DMS53 treated with DMSO at 0.1 percent for 48 hours (cell line): Measurements from ENCODE around the gene NPBWR2.

Source experiments
- DNase-seq: peaks from one replicate; lab custom pipeline; 2025; ENCODE audit not compliant: unreplicated experiment; lab: John Stamatoyannopoulos, UW

The NPBWR2 gene

GRCh38 chr20:64076061-64076997 lies 31.0 kb downstream of the NPBWR2 start:
- no peak for DNase-seq

GRCh38 chr20:64075556-64075955 lies 31.8 kb downstream of the NPBWR2 start:
- no peak for DNase-seq

GRCh38 chr20:64074963-64075362 lies 32.4 kb downstream of the NPBWR2 start:
- no peak for DNase-seq

- DNase-seq: no peak
Measured at GRCh38 chr20:64074184-64074789, 33.1 kb downstream of the NPBWR2 start.

GRCh38 chr20:64073476-64074183 lies 33.7 kb downstream of the NPBWR2 start:
- DNase-seq: no peak

- no peak for DNase-seq
Measured at GRCh38 chr20:64072498-64073063, 34.8 kb downstream of the NPBWR2 start.

- no peak for DNase-seq
Measured at GRCh38 chr20:64071341-64072332, 35.7 kb downstream of the NPBWR2 start.

GRCh38 chr20:64070244-64070993 lies 36.9 kb downstream of the NPBWR2 start:
- no peak for DNase-seq

GRCh38 chr20:64069614-64070243 lies 37.6 kb downstream of the NPBWR2 start:
- no peak for DNase-seq

- no peak for DNase-seq
Measured at GRCh38 chr20:64069209-64069613, 38.2 kb downstream of the NPBWR2 start.

GRCh38 chr20:64068386-64069208 lies 38.8 kb downstream of the NPBWR2 start:
- DNase-seq: no peak

GRCh38 chr20:64067733-64068307 lies 39.5 kb downstream of the NPBWR2 start:
- DNase-seq: no peak

- DNase-seq: no peak
Measured at GRCh38 chr20:64067005-64067632, 40.2 kb downstream of the NPBWR2 start.

- no peak for DNase-seq
Measured at GRCh38 chr20:64065974-64066343, 41.4 kb downstream of the NPBWR2 start.

GRCh38 chr20:64065062-64065973 lies 42.0 kb downstream of the NPBWR2 start:
- DNase-seq: no peak

GRCh38 chr20:64064145-64064698 lies 43.1 kb downstream of the NPBWR2 start:
- DNase-seq: no peak
